ENCODE measurements around the gene IGF2. TPM values are rescaled to one million over a fixed set of nuclear protein-coding genes. Genes with fewer than 3 reads are reported as not detected.

IGF2 gene
- total and polyA plus RNA-seq, 4 donors, result 0.67 to 620 (median 42.6) TPM

DNA sequence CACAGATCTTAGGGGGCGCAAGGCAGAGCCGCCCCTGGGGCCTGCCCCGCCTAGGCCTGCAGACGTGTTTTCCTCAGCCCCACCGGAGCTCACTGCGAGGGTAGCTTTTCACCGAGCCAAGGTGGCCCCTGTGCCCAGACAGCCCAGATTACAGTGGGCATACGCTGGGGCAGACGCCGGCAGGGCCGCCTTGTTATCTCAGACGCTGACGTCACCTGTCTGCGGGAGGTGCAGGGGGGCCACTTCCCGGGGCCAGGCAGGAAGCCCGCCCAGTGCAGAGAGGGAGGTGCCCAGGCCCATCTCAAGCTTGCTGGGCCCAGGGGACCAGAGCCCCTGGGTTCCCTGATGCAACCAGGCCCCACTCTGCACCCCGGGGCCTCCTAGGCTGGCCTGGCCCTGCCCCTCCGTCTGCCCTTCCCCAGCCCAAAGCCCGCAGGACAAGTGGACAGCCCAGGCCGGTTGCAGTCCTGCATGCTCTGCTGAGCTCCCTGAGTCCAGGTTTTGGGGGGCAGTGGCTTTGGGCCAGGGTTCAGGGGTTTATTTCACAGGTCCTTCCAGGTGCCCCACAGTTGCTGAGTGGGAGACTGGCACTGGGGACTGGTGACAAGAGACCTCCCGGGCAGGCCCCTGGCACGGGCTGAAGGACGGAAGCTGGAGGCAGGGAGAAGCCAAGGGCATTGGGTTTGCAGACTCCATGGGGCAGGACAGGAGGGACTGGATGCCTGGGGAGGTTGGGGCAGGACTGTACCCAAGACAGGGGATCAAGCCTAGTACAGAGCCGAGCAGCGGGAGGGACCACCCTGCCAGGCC, 38.6 kb downstream of the IGF2 start:
- Histone ChIP-seq H3K9me3 (ENCODE audit: control insufficient read depth, low read length) (no peaks in the 10 kb centered on the region), H3K4me3 (ENCODE audit: low read length in 2 of 2) (no peak overlapping the region), H3K27ac (ENCODE audit: low read depth in 1 of 2, low read length in 2 of 2) (no peak overlapping the region), H3K27me3 (ENCODE audit: control insufficient read depth in 1 of 2, insufficient read depth in 2 of 2, low read length in 1 of 2) (no peaks in the 10 kb centered on the region), H3K4me1 (ENCODE audit: control insufficient read depth in 1 of 2, insufficient read depth in 2 of 2, low read length in 2 of 2) (no peaks in the 10 kb centered on the region), H3K36me3 (ENCODE audit: control insufficient read depth in 1 of 2, insufficient read depth in 2 of 2, low read length in 1 of 2) (no peaks in the 10 kb centered on the region)
- WGBS, 2 donors, result 40 to 44% methylated on average over 24 to 25 of the region's 25 CpGs
- intact Hi-C loops (cut with DNase I), result no loop called here
- DNase-seq (peak in 1 of 2 donors; percentile 61), ATAC-seq (ENCODE audit: low FRiP score) (no peak)

- no peaks in the 10 kb centered on the region for H3K27me3 ChIP-seq (ENCODE audit: control insufficient read depth in 1 of 2, insufficient read depth in 2 of 2, low read length in 1 of 2)
- H3K27ac ChIP-seq (ENCODE audit: low read depth in 1 of 2, low read length in 2 of 2), result no peak overlapping the region
- H3K9me3 ChIP-seq (ENCODE audit: control insufficient read depth, low read length), result no peaks in the 10 kb centered on the region
- intact Hi-C loops (cut with DNase I), result no loop called here
- no peaks in the 10 kb centered on the region for H3K36me3 ChIP-seq (ENCODE audit: control insufficient read depth in 1 of 2, insufficient read depth in 2 of 2, low read length in 1 of 2)
- H3K4me1 ChIP-seq (ENCODE audit: control insufficient read depth in 1 of 2, insufficient read depth in 2 of 2, low read length in 2 of 2), result no peaks in the 10 kb centered on the region
- 72 to 77% methylated on average over 20 of the region's 20 CpGs for WGBS, 2 donors
- no peak overlapping the region for H3K4me3 ChIP-seq (ENCODE audit: low read length in 2 of 2)
- peak in 1 of 2 donors; percentile 70 for DNase-seq
- no peak for ATAC-seq (ENCODE audit: low FRiP score)
Observed at GRCh38 chr11:2099516-2100349, 39.5 kb downstream of the IGF2 start.

GRCh38 chr11:2098691-2099515, 40.3 kb downstream of the IGF2 start:
- H3K4me3 ChIP-seq (ENCODE audit: low read length in 2 of 2), result no peak overlapping the region
- intact Hi-C loops (cut with DNase I), result no loop called here
- H3K27ac ChIP-seq (ENCODE audit: low read depth in 1 of 2, low read length in 2 of 2), result no peak overlapping the region
- no peaks in the 10 kb centered on the region for H3K36me3 ChIP-seq (ENCODE audit: control insufficient read depth in 1 of 2, insufficient read depth in 2 of 2, low read length in 1 of 2)
- ATAC-seq (ENCODE audit: low FRiP score), result no peak
- WGBS, 2 donors, result 92 to 96% methylated on average over 22 of the region's 22 CpGs
- H3K9me3 ChIP-seq (ENCODE audit: control insufficient read depth, low read length), result no peaks in the 10 kb centered on the region
- DNase-seq, result peak in 1 of 2 donors; percentile 70
- no peaks in the 10 kb centered on the region for H3K4me1 ChIP-seq (ENCODE audit: control insufficient read depth in 1 of 2, insufficient read depth in 2 of 2, low read length in 2 of 2)
- H3K27me3 ChIP-seq (ENCODE audit: control insufficient read depth in 1 of 2, insufficient read depth in 2 of 2, low read length in 1 of 2), result no peaks in the 10 kb centered on the region

DNA sequence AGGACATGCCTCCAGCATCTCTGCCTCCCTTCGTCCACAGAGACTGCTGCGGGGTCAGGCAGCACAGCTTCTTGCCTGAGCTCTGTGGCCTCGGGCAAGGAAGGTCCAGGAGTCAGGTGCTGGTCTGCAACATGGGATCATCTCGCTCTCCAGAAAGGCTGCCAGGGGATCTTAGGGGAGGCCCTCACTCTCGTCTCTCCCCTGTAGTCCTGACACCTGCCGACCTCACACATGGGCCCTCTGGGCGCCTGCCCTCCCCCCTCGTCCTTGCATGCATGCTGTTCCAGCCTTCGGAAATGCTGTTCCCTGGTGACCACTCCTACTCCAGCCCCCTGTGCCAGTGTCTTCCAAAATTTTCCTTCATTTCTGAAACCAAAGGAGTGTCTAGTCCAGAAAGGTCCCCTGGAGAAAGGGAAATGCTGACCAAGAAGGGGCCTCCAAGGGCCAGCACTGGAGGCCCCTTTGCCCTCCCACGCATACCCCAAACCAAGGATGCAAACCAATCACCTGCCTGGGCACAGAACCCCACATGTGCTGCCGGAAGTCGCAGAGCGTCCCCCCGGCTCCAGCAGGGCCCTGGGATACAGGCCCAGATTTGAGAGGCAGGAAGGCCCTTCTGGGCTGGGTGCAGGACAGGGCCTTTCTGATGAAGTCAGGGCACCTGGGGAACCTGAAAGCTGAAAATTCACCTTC, 41.0 kb downstream of the IGF2 start:
- Histone ChIP-seq H3K27ac (ENCODE audit: low read depth in 1 of 2, low read length in 2 of 2) (no peak overlapping the region), H3K36me3 (ENCODE audit: control insufficient read depth in 1 of 2, insufficient read depth in 2 of 2, low read length in 1 of 2) (no peaks in the 10 kb centered on the region), H3K27me3 (ENCODE audit: control insufficient read depth in 1 of 2, insufficient read depth in 2 of 2, low read length in 1 of 2) (no peaks in the 10 kb centered on the region), H3K9me3 (ENCODE audit: control insufficient read depth, low read length) (no peaks in the 10 kb centered on the region), H3K4me1 (ENCODE audit: control insufficient read depth in 1 of 2, insufficient read depth in 2 of 2, low read length in 2 of 2) (no peaks in the 10 kb centered on the region), H3K4me3 (ENCODE audit: low read length in 2 of 2) (no peak overlapping the region)
- WGBS, 2 donors, result 92 to 95% methylated on average over 14 of the region's 14 CpGs
- intact Hi-C loops (cut with DNase I), result no loop called here
- no peak for ATAC-seq (ENCODE audit: low FRiP score)
- DNase-seq, result peak in 1 of 2 donors; percentile 64

DNA sequence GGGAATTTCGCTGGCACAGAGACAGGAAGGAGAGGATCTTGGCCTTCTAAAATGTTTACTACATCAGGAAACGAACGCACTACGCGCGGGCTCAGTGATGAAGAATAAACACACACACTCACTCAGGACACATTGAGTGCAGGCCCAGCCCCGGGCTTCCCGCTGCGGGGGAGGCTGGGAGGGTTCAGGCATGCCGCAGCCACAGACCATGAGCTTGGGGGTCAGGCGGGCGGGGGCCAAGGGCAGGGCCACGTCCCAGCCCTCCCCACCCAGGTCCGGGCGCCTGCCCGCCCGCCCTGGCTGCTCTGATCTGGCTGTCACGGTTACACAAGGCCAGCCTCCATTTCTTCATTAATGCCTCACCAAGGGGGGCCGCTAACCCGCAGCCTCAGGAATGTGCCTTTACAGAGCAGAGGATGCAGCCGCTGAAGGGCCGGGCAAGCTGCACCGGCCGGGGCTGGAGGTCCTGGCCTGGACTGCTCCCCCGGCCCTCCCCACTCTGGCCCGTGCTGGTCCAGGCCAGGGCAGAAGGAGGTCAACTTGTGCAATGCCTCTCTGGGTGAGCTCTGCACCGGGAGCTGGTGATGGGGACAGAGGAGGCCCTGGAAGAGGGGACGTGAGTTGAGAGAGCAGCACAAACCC, 41.7 kb downstream of the IGF2 start:
- ATAC-seq (ENCODE audit: low FRiP score) (peak; percentile 69), DNase-seq (peak in 1 of 2 donors; percentile 80)
- H3K4me1 ChIP-seq (ENCODE audit: control insufficient read depth in 1 of 2, insufficient read depth in 2 of 2, low read length in 2 of 2), result no peaks in the 10 kb centered on the region
- H3K27ac ChIP-seq (ENCODE audit: low read depth in 1 of 2, low read length in 2 of 2), result no peak overlapping the region
- no peaks in the 10 kb centered on the region for H3K36me3 ChIP-seq (ENCODE audit: control insufficient read depth in 1 of 2, insufficient read depth in 2 of 2, low read length in 1 of 2)
- WGBS, 2 donors, result 75 to 87% methylated on average over 27 to 28 of the region's 28 CpGs
- no peaks in the 10 kb centered on the region for H3K9me3 ChIP-seq (ENCODE audit: control insufficient read depth, low read length)
- H3K27me3 ChIP-seq (ENCODE audit: control insufficient read depth in 1 of 2, insufficient read depth in 2 of 2, low read length in 1 of 2), result no peaks in the 10 kb centered on the region
- intact Hi-C loops (cut with DNase I), result no loop called here
- H3K4me3 ChIP-seq (ENCODE audit: low read length in 2 of 2), result no peak overlapping the region

DNA sequence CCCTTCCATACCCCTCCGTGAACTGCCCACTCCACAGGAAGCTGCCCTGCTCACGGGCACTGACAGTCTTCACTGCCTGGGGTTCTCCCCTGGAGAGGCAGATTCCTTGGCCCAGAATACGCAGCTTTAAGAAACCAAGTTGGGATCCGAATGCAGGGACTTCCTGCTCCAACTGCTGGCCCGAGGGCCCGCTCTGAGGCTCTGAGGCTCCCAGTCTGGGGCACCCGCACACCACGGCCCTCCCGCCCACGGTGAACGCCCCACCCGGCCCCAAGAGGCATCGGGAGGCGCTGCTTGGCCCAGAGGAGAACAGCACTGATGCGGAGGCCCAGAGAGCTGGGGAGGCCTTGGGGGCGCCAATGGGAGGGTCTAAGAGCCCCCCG, 42.3 kb downstream of the IGF2 start:
- 81 to 87% methylated on average over 17 of the region's 17 CpGs for WGBS, 2 donors
- DNase-seq, result peak in 1 of 2 donors; percentile 72
- Histone ChIP-seq H3K27ac (ENCODE audit: low read depth in 1 of 2, low read length in 2 of 2) (no peak overlapping the region), H3K27me3 (ENCODE audit: control insufficient read depth in 1 of 2, insufficient read depth in 2 of 2, low read length in 1 of 2) (no peaks in the 10 kb centered on the region), H3K9me3 (ENCODE audit: control insufficient read depth, low read length) (no peaks in the 10 kb centered on the region), H3K36me3 (ENCODE audit: control insufficient read depth in 1 of 2, insufficient read depth in 2 of 2, low read length in 1 of 2) (no peaks in the 10 kb centered on the region), H3K4me1 (ENCODE audit: control insufficient read depth in 1 of 2, insufficient read depth in 2 of 2, low read length in 2 of 2) (no peaks in the 10 kb centered on the region), H3K4me3 (ENCODE audit: low read length in 2 of 2) (no peak overlapping the region)
- ATAC-seq (ENCODE audit: low FRiP score), result no peak
- intact Hi-C loops (cut with DNase I), result no loop called here

DNA sequence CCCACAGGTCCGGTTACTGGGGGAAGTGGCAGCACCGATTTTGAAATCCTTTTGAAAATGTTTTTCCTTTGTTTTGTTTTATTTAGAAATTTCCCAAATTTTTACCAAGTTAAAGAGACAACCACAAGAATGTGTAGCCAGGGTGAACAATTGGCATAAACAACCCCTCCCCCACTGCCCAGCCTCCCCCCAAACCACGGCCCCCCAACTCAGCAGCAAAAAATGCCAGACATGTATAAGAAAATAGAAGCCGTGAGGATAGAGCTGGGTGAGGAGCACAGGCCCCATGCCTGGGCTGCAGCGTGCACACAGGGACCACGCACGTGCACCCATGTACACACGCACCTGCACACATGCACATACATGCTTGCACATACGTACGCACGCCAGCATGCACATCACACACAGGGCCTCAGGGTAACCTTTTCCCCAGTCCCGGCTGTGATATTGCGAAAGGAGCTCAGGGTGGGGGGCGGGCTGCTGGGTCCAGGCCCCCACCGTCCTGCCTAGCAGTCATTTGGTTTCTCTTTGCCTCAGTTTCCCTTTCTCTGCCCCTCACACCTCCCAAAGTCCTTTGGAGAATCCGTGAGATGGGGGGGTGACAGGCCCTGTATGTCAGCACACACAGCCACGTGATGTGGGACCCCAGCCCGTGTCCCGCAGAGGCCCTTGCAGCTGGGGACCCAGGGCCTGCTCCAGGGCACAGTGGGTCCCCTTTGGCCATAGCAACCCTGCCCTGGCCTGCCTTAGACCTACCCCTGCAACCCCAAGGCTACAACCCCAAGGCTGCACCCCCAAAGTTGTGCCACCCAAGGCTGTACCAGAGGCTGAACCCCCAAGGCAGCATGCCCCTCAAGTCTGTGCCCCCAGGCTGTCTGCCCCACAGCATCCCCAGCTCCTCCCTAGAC, 42.9 kb downstream of the IGF2 start:
- intact Hi-C loops (cut with DNase I), result no loop called here
- DNase-seq (peak in 1 of 2 donors; percentile 46), ATAC-seq (ENCODE audit: low FRiP score) (no peak)
- H3K27ac ChIP-seq (ENCODE audit: low read depth in 1 of 2, low read length in 2 of 2), result no peak overlapping the region
- no peaks in the 10 kb centered on the region for H3K36me3 ChIP-seq (ENCODE audit: control insufficient read depth in 1 of 2, insufficient read depth in 2 of 2, low read length in 1 of 2)
- H3K9me3 ChIP-seq (ENCODE audit: control insufficient read depth, low read length), result no peaks in the 10 kb centered on the region
- 91 to 92% methylated on average over 19 of the region's 19 CpGs for WGBS, 2 donors
- no peaks in the 10 kb centered on the region for H3K4me1 ChIP-seq (ENCODE audit: control insufficient read depth in 1 of 2, insufficient read depth in 2 of 2, low read length in 2 of 2)
- no peak overlapping the region for H3K4me3 ChIP-seq (ENCODE audit: low read length in 2 of 2)
- no peaks in the 10 kb centered on the region for H3K27me3 ChIP-seq (ENCODE audit: control insufficient read depth in 1 of 2, insufficient read depth in 2 of 2, low read length in 1 of 2)
